ENCODE measurements around the gene PTPRG. TPM values are rescaled to one million over a fixed set of nuclear protein-coding genes. Genes with fewer than 3 reads are reported as not detected.

Gene PTPRG
- total and polyA plus RNA-seq, 2 donors (not counting 3 experiments of a cell fraction or from before 2014, with no cell fraction given) = 8.9 to 39.1 TPM

DNA sequence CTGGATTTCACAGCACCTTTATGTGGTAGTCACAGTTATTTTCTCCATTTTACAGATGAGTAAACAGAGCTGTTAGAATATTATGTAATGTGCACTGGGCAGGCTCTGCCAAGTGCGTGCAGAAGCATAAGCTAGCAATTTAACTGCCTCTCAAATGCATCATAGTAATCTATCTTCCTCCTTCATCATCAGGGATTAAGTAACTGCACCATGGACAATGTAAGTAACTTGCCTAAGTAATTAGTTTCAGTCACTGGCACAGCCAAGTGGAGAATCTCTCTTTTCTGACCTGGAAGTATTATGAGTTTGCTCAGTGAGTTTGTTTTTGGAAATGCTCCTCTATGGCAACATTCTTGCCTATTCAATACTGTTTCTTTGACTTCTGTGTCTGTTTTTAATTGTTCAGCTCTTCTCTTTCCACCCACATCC is 260.5 kb downstream of the PTPRG start:
- Histone ChIP-seq H3K4me2 (ENCODE audit: insufficient read depth, low read length) (no peak overlapping the region), H3K9ac (replicated peaks; ENCODE audit: extremely low read depth, insufficient read depth, low read length) (no peak overlapping the region), H3K27ac (ENCODE audit: insufficient read depth, low read depth, low read length) (no peak overlapping the region), H3K36me3 (ENCODE audit: control insufficient read depth in 2 of 2, extremely low read depth in 1 of 2, insufficient read depth in 2 of 2, low read length in 2 of 2) (no peaks in the 10 kb centered on the region), H3K4me1 (ENCODE audit: control insufficient read depth, extremely low read depth, insufficient read depth, low read length) (peaks cover 20% of the 10 kb centered on the region), H3K9me3 (replicated peaks; ENCODE audit: control insufficient read depth, insufficient read depth, low read length) (no peaks in the 10 kb centered on the region), H3K79me2 (ENCODE audit: control insufficient read depth, insufficient read depth, low read length) (no peaks in the 10 kb centered on the region), H2AFZ (ENCODE audit: low read depth, low read length) (no peak overlapping the region), H3K9me1 (replicated peaks; ENCODE audit: control insufficient read depth, extremely low read depth, insufficient read depth, low read length) (no peaks in the 10 kb centered on the region), H4K20me1 (replicated peaks; ENCODE audit: control insufficient read depth, extremely low read depth, insufficient read depth, low read length) (no peaks in the 10 kb centered on the region), H3K4me3 (replicated peaks in 1 of 3; ENCODE audit: insufficient read depth in 1 of 3, low read depth in 1 of 3, low read length in 3 of 3) (no peak overlapping the region), H3K27me3 (ENCODE audit: control insufficient read depth in 2 of 2, insufficient read depth in 2 of 2, low read length in 2 of 2) (no peaks in the 10 kb centered on the region)
- intact Hi-C loops (cut with micrococcal nuclease) (no loop called here), dilution Hi-C loops (cut with MboI; ENCODE audit: extremely low pct_ligation_motif_present, low sequenced_read_pairs) (no loop called here)
- CTCF ChIA-PET = no interaction called here
- TF ChIP-seq MYC (IDR thresholded peaks at IDR 0.05; ENCODE audit: low read depth, low read length) (no peak), POLR2A (IDR thresholded peaks at IDR 0.05; ENCODE audit: low read depth, low read length) (no peak), GATA2 (IDR thresholded peaks at IDR 0.05; ENCODE audit: insufficient read depth, insufficient read length, low read depth, low read length) (no peak), FOS (IDR thresholded peaks at IDR 0.05; ENCODE audit: borderline replicate concordance, insufficient read depth, low read length) (no peak), EZH2 (IDR thresholded peaks at IDR 0.05; ENCODE audit: borderline replicate concordance, low read depth, low read length, severe bottlenecking) (no peak)
- TF ChIP-seq, protein P1, sequence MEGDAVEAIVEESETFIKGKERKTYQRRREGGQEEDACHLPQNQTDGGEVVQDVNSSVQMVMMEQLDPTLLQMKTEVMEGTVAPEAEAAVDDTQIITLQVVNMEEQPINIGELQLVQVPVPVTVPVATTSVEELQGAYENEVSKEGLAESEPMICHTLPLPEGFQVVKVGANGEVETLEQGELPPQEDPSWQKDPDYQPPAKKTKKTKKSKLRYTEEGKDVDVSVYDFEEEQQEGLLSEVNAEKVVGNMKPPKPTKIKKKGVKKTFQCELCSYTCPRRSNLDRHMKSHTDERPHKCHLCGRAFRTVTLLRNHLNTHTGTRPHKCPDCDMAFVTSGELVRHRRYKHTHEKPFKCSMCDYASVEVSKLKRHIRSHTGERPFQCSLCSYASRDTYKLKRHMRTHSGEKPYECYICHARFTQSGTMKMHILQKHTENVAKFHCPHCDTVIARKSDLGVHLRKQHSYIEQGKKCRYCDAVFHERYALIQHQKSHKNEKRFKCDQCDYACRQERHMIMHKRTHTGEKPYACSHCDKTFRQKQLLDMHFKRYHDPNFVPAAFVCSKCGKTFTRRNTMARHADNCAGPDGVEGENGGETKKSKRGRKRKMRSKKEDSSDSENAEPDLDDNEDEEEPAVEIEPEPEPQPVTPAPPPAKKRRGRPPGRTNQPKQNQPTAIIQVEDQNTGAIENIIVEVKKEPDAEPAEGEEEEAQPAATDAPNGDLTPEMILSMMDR (IDR thresholded peaks at IDR 0.05; ENCODE audit: extremely low read depth in 1 of 2, insufficient read depth in 1 of 2, low read depth in 1 of 2, low read length in 2 of 2) = no peak
- FAIRE-seq = no peak
- BruUV-seq (replicated peaks) = no TSS peak
- POLR2A ChIA-PET = no interaction called here
- DNase-seq (ENCODE audit: low read depth, low spot score) = no peak

DNA sequence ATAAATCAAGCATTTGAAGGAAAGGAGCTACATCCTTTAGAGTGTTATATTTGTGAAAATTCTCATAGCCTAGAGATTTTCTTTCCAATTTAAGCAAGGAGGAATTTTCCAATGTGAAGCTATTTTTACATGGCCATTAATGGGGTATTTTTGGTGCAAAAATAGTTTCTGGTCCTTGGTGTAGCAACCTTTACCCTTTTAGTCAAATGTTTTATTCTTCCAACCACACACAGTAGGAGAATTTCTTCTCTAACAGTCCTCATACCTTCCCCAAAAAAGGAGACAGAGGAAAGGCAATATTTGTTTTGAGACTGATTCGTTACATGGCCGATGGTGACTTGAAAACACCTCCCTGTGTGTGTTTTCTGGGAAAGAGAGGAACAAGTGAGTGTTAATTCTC is 261.2 kb downstream of the PTPRG start:
- no peaks in the 10 kb centered on the region for H3K9me3 ChIP-seq (replicated peaks; ENCODE audit: control insufficient read depth, insufficient read depth, low read length)
- dilution Hi-C loops (cut with MboI; ENCODE audit: extremely low pct_ligation_motif_present, low sequenced_read_pairs) = no loop called here
- ChIA-PET POLR2A (no interaction called here), CTCF (no interaction called here)
- H3K36me3 ChIP-seq (ENCODE audit: control insufficient read depth in 2 of 2, extremely low read depth in 1 of 2, insufficient read depth in 2 of 2, low read length in 2 of 2) = no peaks in the 10 kb centered on the region
- no peak overlapping the region for H3K27ac ChIP-seq (ENCODE audit: insufficient read depth, low read depth, low read length)
- no peak overlapping the region for H3K4me2 ChIP-seq (ENCODE audit: insufficient read depth, low read length)
- H3K9me1 ChIP-seq (replicated peaks; ENCODE audit: control insufficient read depth, extremely low read depth, insufficient read depth, low read length) = no peaks in the 10 kb centered on the region
- no peaks in the 10 kb centered on the region for H3K79me2 ChIP-seq (ENCODE audit: control insufficient read depth, insufficient read depth, low read length)
- no peak overlapping the region for H3K4me3 ChIP-seq (replicated peaks in 1 of 3; ENCODE audit: insufficient read depth in 1 of 3, low read depth in 1 of 3, low read length in 3 of 3)
- no TSS peak for BruUV-seq (replicated peaks)
- TF ChIP-seq MYC (IDR thresholded peaks at IDR 0.05; ENCODE audit: low read depth, low read length) = no peak
- TF ChIP-seq JUN (IDR thresholded peaks at IDR 0.05; ENCODE audit: borderline replicate concordance, insufficient read depth, insufficient read length, low read depth) = no peak
- no peak for TF ChIP-seq EZH2 (IDR thresholded peaks at IDR 0.05; ENCODE audit: borderline replicate concordance, low read depth, low read length, severe bottlenecking)
- no peak for TF ChIP-seq FOS (IDR thresholded peaks at IDR 0.05; ENCODE audit: borderline replicate concordance, insufficient read depth, low read length)
- TF ChIP-seq, protein P1 (IDR thresholded peaks at IDR 0.05; ENCODE audit: extremely low read depth in 1 of 2, insufficient read depth in 1 of 2, low read depth in 1 of 2, low read length in 2 of 2) = no peak
- TF ChIP-seq, protein P2, sequence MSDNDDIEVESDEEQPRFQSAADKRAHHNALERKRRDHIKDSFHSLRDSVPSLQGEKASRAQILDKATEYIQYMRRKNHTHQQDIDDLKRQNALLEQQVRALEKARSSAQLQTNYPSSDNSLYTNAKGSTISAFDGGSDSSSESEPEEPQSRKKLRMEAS (IDR thresholded peaks at IDR 0.05; ENCODE audit: insufficient read depth, insufficient read length) = no peak
- TF ChIP-seq POLR2A (IDR thresholded peaks at IDR 0.05; ENCODE audit: low read depth, low read length) = no peak
- TF ChIP-seq GATA2 (IDR thresholded peaks at IDR 0.05; ENCODE audit: insufficient read depth, insufficient read length, low read depth, low read length) = no peak
- TF ChIP-seq POLR2AphosphoS5 (IDR thresholded peaks at IDR 0.05; ENCODE audit: insufficient read depth, low read depth, low read length) = no peak
- peaks cover 20% of the 10 kb centered on the region for H3K4me1 ChIP-seq (ENCODE audit: control insufficient read depth, extremely low read depth, insufficient read depth, low read length)
- H2AFZ ChIP-seq (ENCODE audit: low read depth, low read length) = no peak overlapping the region
- no peak overlapping the region for H3K9ac ChIP-seq (replicated peaks; ENCODE audit: extremely low read depth, insufficient read depth, low read length)
- FAIRE-seq (no peak), DNase-seq (ENCODE audit: low read depth, low spot score) (no peak)
- intact Hi-C loops (cut with micrococcal nuclease) = no loop called here
- no peaks in the 10 kb centered on the region for H4K20me1 ChIP-seq (replicated peaks; ENCODE audit: control insufficient read depth, extremely low read depth, insufficient read depth, low read length)
- no peaks in the 10 kb centered on the region for H3K27me3 ChIP-seq (ENCODE audit: control insufficient read depth in 2 of 2, insufficient read depth in 2 of 2, low read length in 2 of 2)
